HG03095 (cell line): Measurements from ENCODE around the gene CPT1C.
"Not testable (repeated sequence)": the region's sequence is repeated elsewhere in the genome, so short reads cannot be mapped to it uniquely, and the experiment has no call there.

Source experiments
- ATAC-seq: cut with Tn5 transposase; IDR thresholded peaks from one replicate; pipeline ENCODE4 v1.9.1; 2021; ENCODE audit warnings: moderate library complexity; ENCODE audit not compliant: unreplicated experiment

CPT1C gene

DNA sequence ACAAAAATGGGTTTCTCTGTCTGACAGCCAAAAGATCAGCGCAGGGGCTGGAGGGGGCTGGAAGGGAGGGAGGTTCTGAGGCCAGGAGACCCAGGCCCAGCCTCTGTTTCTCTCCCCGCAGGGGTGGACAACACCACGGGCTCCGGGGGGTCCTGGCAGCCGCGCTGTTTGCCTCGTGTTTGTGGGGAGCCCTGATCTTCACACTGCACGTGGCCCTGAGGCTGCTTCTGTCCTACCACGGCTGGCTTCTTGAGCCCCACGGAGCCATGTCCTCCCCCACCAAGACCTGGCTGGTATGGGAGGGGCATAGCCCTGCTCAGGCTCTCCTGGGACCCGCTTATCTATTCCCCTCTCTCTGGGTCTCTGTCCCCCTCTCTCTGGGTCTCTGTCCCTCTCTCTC, 9.6 kb downstream of the CPT1C start:
- no peak for ATAC-seq

DNA sequence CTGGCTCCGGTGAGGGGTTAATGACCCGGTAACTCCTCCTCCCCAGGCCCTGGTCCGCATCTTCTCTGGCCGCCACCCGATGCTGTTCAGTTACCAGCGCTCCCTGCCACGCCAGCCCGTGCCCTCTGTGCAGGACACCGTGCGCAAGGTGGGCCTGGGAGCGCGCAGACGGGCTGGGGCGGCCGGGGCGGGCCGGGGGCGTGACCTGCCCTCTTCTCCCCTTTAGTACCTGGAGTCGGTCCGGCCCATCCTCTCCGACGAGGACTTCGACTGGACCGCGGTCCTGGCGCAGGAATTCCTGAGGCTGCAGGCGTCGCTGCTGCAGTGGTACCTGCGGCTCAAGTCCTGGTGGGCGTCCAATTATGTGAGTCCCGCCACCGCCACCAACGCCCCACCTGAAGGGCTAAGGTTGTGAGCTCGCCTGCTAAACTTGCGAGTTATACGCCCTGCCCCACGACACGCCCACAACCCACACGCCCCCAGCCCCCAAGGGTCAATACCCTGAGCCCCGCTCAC, 10.4 kb downstream of the CPT1C start:
- ATAC-seq, result no peak

DNA sequence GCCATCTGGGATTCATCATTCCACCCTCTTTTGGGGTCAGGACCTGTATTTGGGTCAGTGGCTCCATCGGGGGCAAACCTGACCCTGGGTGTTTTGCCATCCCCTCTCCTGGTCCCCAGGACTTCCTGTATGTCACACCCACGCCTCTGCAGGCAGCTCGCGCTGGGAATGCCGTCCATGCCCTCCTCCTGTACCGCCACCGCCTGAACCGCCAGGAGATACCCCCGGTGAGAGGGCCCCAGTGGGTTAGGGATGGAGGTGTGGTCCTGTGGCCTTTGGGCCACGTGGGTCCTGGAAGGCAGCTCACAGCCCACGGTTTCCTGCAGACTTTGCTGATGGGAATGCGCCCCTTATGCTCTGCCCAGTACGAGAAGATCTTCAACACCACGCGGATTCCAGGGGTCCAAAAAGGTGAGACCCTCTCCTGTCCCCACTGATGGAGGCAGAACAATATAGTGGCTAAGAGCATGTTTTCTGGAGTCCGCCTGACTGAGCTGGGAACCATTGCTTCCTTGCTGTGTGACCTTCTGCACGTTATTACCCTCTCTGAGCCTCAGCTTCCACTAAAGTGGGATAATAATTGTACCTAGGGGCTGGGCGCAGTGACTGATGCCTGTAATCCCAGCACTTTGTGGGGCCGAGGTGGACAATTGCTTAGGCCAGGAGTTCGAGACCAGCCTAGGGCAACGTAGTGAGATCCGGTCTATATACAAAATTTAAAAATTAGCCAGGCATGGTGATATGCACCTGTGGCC, 14.1 kb downstream of the CPT1C start:
- ATAC-seq, result no peak

DNA sequence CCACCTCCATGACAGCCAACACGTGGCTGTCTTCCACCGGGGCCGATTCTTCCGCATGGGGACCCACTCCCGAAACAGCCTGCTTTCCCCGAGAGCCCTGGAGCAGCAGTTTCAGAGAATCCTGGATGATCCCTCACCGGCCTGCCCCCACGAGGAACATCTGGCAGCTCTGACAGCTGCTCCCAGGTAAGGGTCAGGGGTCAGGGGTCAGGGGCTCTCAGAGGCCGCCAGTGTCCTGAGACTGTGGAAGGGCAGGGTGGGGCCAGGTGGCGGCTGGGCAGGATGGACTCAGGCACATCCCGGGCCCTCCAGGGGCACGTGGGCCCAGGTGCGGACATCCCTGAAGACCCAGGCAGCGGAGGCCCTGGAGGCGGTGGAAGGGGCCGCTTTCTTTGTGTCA, 15.0 kb downstream of the CPT1C start:
- ATAC-seq, result no peak

DNA sequence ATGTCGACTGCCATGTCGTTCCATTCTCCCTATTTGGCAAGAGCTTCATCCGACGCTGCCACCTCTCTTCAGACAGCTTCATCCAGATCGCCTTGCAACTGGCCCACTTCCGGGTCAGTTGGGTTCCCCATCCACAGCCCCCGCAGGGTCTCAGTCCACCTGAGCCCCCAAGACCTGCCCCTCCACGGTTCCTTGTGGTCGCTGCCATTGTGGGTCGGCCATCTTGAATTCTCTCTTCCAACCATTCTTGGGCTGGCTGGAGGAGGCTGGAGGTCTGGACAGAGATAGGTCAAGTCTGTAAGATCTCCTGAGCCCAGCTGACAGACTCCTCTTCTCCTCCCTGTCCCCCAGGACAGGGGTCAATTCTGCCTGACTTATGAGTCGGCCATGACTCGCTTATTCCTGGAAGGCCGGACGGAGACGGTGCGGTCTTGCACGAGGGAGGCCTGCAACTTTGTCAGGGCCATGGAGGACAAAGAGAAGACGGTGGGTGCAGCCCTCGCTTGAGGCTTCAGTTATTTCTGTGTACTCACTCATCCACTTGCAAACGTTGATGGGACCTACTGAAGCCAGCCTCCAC, 19.5 kb downstream of the CPT1C start:
- ATAC-seq, result no peak

DNA sequence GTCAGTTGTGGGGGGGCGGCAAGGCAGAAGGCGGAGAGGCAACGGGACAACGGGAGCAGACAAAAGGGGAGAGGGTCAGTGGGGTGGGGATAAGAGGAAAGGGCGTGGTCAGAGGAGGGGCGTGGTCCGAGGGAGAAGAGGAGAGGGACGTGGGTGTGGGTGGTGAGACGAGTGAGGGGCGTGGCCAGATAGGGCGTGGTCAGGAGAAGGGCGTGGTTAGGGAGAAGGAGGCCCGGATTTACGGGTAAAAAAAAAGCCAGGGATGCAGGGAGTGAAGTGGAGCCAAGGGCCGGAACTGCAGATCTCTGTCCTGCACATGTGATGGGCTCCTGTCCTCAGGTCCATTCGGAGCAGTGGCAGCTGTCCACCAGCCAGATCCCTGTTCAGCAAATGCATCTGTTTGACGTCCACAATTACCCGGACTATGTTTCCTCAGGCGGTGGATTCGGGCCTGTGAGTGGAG, 21.5 kb downstream of the CPT1C start:
- ATAC-seq, result no peak

DNA sequence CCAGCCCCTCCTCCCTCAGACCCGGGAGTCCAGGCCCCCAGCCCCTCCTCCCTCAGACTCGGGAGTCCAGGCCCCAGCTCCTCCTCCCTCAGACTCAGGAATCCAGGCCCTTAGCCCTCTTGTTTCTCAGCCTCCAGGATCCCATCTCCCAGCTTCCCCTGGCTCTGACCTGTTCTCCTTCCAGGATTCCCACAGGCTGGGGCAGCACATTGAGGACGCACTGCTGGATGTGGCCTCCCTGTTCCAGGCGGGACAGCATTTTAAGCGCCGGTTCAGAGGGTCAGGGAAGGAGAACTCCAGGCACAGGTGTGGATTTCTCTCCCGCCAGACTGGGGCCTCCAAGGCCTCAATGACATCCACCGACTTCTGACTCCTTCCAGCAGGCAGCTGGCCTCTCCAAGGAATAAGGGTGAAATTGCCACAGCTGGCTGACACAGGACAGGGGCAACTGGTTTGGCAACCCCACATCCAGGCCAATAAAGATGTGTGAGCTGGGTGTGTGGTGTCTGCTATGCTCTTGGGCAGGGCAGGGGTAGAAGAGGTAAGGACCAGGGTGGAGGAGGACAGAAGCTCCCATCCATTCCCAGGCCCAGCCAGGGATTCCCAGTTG, 22.4 kb downstream of the CPT1C start:
- no peak for ATAC-seq

DNA sequence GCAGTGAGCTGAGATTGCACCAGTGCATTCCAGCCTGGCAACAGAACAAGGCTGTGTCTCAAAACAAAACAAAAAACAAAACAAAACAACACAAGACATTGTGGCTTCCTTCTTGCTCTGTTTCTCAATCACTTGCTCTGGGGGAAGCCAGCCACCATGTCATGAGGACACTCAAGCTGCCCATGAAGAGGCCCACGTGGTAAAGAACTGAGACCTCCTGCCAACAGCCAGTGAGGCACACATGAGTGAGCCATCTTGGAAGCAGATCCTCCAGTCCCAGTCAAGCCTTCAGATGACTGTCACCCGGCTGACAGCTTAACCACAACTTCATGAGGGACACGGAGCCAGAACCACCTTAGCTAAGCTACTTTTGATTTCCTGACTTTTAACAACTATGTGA, 25.2 kb downstream of the CPT1C start:
- no peak for ATAC-seq

DNA sequence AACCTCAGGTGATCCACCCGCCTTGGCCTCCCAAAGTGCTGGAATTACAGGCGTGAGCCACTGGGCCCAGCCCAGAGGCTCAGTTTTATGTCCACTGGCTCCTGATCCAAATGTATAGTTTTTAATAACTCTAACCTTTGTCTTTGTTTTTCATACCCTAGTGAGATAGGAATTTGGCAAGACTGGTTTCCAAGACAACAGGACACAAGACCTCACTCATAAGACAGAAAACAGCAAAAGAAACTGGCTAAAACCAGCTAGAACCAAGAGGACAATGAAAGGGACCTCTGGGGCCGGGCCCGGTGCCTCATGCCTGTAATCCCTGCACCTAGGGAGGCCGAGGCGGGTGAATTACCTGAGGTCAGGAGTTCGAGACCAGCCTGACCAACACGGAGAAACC, 27.6 kb downstream of the CPT1C start:
- ATAC-seq, result no peak

DNA sequence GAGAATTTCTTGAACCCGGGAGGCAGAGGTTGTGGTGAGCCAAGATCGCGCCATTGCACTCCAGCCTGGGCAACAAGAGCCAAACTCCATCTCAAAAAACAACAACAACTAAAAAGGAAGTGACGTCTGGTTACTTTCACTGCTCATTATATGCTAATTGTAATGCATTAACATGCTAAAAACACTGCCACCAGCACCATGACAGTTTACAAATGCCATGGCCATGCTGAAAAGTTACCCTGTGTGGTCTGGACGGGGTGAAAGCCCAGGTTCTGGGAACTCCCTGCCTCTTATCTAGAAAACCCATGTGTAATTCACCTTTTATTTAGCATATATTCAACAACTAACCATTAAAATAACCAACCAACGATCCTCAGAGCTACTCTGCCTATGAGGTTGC, 28.1 kb downstream of the CPT1C start:
- ATAC-seq, result no peak

DNA sequence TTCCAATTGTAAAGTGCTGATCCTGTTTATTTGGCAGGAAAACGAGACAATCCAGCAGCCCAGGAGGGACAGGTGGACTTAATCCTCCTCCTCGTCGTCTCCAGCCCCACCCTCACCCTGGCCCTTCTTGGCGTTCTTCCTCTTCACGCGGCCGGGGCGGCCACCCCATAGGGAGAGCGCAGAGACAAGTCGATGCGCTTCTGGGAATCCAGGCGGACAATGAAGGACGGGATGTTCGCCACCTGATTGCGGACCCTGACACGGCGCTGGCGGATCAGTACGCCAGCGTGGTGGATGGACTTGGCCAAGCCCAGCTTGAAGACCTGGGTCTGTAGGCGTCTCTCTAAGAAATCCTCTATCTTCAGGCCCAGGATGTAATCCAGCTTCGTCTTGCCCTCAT, 28.5 kb downstream of the CPT1C start:
- not testable (repeated sequence) for ATAC-seq

DNA sequence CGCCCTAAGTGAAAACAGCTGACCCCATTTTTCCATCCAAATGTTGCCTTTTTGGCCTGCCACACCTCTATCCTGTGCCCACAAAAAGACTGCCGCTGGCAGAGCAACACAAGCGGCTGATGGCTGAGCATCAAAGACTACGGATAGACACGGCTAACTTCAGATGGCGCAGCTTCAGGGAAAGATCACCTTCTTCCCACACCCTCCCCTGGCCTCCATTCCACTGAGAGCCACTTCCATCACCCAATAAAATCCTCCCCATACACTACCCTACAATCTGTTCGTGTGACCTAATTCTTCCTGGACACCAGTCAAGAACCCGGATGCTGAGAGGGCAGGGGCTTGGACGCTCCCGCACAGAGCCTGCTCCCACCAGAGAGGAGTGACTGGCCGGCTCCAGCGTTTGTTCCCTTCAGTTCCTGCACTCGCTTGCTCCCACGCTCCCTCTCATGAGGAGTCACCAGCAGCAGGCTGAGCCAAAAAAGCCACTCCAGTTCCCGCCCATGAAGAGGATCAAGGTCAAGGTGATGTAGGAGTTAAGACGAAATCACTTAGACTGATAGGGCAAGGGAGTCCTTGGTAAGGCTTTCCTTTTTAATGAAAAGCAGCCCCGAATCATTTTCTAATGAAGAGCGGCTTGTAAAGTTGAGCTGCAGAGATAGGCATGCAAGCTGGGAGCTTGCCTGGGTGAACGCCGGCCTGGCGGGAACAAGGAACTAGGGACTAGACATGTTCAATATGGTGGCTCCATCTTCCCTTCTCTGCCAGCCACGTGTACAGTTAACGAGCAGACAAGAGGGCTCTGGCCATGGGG, 36.5 kb downstream of the CPT1C start:
- no peak for ATAC-seq

DNA sequence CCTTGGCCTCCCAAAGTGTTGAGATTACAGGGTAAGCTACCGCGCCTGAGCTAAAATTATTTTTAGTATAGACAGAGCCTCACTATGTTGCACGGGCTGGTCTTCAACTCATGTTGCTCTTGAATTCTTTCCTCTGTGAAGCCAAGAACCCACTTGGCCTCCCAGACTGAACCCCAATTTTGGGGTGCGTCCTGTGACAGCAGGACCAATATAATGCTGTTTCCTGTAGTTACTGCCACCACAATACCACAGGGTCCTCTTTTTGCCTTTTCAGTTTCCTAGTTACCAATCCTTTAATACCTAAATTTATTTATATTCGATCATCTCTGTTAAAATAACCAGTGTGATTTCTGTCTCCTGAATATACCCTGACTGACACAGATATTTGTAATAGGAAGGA, 39.2 kb downstream of the CPT1C start:
- ATAC-seq, result no peak

DNA sequence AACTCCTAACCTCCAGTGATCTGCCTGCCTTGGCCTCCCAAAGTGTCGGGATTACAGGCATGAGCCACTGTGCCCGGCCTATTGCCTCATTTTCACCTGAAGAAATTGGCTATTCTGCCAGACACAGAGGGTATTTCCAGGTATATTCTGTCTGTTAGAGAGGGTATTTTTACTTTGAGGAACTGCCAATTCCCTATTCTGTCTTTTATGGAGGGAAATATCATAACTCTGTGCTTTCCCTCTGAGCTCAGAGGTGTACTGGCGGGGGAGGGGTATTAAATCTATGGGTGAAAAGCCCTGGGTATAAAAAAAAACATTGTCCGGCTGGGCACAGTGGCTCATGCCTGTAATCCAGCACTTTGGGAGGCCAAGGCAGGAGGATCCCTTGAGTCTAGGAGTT, 47.4 kb downstream of the CPT1C start:
- no peak for ATAC-seq

DNA sequence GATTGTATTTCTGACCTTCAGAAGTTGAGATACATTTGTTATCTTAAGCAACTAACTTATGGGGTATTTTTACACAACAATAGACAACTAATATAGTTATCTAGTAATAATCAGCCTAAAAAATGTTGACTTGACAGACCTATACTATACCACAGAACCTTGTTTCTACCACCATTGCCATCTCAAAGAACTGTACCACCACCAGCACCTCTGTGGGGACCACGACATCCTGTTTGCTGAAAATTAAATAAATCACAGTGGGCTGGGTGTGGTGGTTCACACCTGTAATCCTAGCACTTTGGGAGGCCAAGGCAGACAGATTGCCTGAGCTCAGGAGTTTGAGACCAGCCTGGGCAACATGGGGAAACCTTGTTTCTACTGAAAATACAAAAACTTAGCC, 48.2 kb downstream of the CPT1C start:
- ATAC-seq, result no peak

DNA sequence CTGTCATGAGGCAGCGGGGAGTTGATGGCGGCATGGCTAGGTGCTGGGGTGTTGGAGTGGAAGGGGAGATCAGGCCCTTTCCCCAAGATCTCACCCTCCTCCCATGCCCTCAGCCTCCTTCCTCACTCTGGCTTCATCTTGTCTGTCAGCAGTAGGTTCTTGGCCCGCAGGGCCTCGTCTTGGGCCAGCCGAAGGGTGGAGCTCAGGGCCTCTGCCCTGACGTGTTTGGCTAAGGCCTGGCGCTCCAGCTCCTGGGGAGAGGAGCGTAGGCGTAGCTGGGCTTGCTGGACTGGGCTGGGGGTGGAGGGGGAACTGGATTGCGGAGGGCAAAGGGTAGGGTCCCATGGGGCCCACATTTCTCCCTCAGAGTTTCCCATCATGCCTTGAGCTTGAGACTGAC, 49.0 kb downstream of the CPT1C start:
- no peak for ATAC-seq

DNA sequence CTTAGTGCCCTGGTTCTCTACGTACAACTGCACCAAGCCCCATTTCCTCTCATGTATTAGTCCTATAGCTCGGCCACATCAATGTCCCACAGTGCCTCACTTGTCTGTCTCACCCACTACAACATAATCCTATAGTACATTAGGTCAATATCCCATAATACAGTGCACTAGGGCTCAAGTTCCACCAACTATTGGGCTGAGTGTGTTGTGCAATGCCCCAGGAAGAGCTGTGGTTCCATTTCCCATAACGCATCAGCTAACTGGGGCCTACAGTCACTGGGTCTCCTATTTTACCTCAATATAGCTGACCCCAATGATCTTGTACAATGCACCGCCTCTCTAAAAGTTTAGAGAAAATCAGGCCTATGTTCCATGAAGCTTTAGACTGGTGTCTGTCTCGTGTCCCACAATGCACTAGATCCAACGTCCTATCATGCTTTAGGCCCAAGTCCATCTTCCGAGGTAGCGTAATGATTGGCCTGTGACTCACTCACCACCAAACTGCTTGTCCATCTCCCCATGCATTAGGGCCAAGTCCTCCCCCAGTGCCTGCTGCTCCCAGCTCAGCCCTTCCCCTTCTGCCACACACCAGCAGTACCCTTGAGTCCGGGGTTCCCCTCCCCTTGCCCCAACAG, 50.4 kb downstream of the CPT1C start:
- no peak for ATAC-seq

DNA sequence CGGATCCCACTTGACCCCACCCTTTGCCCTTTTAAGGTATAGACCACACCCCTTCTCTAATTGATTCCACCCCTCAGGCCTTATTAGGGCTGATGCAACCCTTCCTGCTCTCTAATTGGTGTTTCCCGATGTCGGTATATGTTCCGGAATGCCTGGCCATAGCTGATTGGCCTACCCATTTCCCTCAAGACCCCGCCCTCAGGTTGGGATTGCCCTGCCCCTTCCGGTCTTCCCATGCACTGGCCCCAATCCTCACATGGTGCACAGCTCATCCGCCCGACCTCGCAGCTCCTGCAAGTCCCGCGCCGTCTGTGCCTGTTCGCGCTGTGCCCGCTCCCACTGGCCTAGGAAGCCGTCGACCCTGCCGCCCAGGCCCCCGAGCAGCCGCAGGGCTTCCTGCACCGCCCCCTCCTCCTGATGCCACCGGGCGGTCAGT, 54.0 kb downstream of the CPT1C start:
- no peak for ATAC-seq

DNA sequence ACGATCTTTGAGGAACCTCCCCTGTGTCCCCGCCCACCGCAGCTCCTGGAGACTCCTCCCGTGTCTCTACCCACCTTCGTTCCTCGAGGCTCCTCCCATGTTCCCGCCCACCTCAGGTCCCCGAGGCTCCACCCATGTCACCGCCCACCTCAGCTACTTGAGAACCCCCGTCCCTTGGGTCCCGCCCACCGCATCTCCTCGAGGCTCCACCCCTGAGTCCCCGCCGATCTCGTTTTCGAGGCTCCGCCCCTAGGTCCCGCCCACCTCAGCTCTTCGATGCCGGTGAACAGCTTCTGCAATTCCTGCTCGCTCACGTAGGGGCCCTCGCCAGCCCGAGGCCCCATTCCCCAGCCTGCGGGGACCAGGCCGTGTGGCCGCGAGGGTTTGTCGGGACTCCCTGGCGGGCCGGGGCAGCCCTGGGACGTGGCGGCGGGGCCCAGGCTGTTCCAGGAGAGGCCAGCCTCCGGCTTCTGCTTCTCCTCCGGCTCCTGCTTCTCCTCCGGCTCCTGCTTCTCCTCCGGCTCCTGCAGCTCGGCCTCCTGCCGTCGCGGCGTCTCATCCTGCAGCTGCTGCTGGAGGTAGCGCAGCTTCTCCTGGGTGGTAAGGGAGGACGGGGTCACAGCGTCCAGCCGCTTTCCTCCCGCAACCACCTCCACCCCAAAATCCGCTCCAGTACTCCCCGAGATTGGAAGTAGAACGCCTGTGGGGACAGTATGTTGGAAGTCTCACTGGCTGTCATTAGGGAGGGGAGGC, 55.5 kb downstream of the CPT1C start:
- ATAC-seq, result no peak

DNA sequence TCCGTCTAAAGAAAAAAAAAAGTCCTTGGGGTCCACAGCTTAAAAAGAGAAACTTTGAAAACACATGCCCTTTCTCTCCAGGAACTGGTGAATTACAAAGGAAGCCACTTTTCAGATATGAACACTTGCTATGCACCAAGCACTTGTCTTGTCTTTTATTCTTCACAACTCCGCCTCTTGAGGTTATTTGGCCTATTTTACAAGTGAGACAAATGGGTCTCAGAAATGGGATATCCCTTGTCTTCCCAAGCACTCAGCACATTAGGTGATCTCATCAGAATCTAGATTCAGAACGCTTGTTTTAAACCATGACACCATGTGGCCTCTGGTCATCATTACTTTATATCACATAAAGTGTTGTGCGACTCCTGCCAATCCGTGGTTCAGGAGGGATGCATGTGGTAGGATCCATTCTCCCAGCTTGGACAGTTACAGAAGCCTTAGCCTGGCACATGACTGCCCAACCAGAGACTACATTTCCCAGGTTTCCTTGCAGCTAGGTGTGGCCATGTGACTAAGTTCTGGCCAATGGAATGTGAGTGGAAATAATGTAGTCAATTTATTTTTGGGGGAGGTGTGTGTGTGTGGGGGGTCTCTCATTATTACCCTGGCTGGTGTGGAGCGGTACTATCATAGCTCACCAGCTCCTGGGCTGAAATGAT, 58.3 kb downstream of the CPT1C start:
- no peak for ATAC-seq
